HFF-Myc (cell line): ENCODE measurements around the gene SPRED2.

Source experiments
- DNase-seq: peaks from one replicate; pipeline ENCODE4 v3.0.0-alpha.2; 2011; ENCODE audit warnings: low read depth; ENCODE audit errors: extremely low read depth
- H3K4me3 ChIP-seq: replicated peaks from 2 replicates; pipeline ENCODE4 v1.5.1; 2011; ENCODE audit warnings: low read depth, mild to moderate bottlenecking, control low read depth, low read length
- CTCF ChIP-seq: IDR thresholded peaks from 2 replicates; pipeline ENCODE4 v1.5.1; 2012; ENCODE audit warnings: mild to moderate bottlenecking, low read depth, low read length, control low read depth; ENCODE audit errors: missing control alignments

The SPRED2 gene

GRCh38 chr2:65291216-65292105 lies 140.9 kb downstream of the SPRED2 start:
- TF ChIP-seq CTCF = no peak
- DNase-seq = peak; percentile 37
- no peak overlapping the region for H3K4me3 ChIP-seq

- TF ChIP-seq CTCF = no peak
- DNase-seq = no peak
- no peak overlapping the region for H3K4me3 ChIP-seq
Measured at GRCh38 chr2:65287364-65287763, 145.0 kb downstream of the SPRED2 start.

GRCh38 chr2:65282477-65283053 lies 149.8 kb downstream of the SPRED2 start:
- no peak overlapping the region for H3K4me3 ChIP-seq
- DNase-seq = no peak
- no peak for TF ChIP-seq CTCF

GRCh38 chr2:65281627-65282351 lies 150.6 kb downstream of the SPRED2 start:
- no peak for DNase-seq
- no peak for TF ChIP-seq CTCF

GRCh38 chr2:65279756-65280155 lies 152.6 kb downstream of the SPRED2 start:
- H3K4me3 ChIP-seq = no peak overlapping the region
- no peak for DNase-seq
- TF ChIP-seq CTCF = no peak

More at GRCh38 chr2:65281627-65282351, 150.6 kb downstream of the SPRED2 start:
- no peak overlapping the region for H3K4me3 ChIP-seq

- peak; percentile 39 for DNase-seq
- no peak overlapping the region for H3K4me3 ChIP-seq
- no peak for TF ChIP-seq CTCF
Measured at GRCh38 chr2:65278531-65278981, 153.8 kb downstream of the SPRED2 start.
